Hematopoietic multipotent progenitor cell (in vitro differentiated cells): ENCODE measurements around the gene MRPS18C. TPM values are rescaled to one million over a fixed set of nuclear protein-coding genes. Genes with fewer than 3 reads are reported as not detected.

Source experiments
- DNase-seq, 3 donors: peaks; one replicate each; pipeline ENCODE4 v3.0.0-alpha.2; 2011 to 2015; ENCODE audit warnings: low read depth in 2 of 3, low spot score in 2 of 3
- total RNA-seq: library from RNA; depleted of rRNA; stranded (reverse); fragments of >200 nt; gene quantifications from one replicate; pipeline ENCODE4 v1.2.3, GENCODE V29; 2012

MRPS18C gene
- total RNA-seq, result 7.3 TPM

DNA sequence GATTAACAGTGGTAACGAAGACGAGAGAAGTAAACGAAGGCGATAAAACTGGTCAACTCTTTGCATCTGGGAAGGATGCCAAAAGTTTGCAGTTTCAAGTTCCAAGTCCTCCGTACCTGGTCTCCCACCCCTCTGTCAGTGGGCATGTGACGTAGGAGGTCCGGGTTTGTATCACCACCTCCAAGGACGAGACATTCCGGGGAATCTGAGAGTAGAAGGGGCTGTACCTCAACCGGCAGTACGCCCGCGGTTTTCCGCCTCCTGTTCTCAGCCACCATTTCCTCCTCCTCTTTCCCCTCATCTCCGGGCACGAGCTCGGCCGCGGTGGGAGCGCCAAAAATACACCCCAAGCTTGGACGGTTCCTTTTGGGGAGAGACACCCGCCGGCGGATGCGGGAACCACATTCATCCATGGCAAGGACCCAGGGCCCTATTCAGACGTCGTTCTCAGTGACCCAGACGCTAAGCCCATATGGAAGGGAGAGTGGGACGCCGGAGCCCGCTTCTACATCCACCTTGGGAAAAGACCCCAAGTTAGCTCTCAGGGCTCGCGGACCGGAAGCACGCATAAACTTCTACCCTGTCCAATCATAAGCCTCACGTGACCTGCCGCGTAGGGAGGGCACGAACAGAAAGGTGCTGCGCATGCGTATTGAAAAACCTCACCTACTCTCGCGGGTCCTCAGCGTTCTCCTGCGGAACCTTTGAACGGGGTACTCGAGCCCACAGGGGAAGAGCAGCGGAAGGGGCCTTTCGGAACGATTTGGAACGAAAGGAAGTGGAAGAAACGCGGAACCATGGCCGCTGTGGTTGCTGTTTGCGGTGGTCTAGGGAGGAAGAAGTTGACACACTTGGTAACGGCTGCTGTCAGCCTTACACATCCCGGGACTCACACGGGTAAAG is at the start of gene MRPS18C, which contains the start of gene HELQ:
Gene MRPS18C, plus strand, starts transcription at position 778 of the 903 bp plus-strand sequence. Its CDS starts 20 bp downstream, at position 798.
Gene HELQ, minus strand, starts transcription at position 543 of the 903 bp plus-strand sequence. Its CDS starts 130 bp downstream, at position 413.
- DNase-seq, result peak; percentile 92 to 100 (median 99)

DNA sequence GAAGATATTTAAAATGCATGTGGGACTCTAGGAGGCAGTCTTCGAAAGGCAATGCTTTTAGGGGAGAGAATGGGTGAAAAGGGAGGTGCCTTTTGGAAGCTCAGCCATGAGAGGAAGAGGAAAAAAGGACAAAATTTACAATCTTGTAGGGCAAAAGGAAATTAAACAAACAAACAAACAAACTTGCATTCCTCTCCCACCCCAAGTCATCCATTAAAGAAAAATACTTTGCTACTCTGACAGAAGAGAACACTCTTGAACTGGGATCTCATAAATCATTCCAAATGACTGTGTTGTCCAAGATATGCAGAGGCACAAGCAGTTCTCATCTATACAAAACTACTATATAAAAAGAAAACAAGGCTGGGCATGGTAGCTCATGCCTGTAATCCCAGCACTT is 47.0 kb upstream of the MRPS18C start:
- DNase-seq, result no peak

DNA sequence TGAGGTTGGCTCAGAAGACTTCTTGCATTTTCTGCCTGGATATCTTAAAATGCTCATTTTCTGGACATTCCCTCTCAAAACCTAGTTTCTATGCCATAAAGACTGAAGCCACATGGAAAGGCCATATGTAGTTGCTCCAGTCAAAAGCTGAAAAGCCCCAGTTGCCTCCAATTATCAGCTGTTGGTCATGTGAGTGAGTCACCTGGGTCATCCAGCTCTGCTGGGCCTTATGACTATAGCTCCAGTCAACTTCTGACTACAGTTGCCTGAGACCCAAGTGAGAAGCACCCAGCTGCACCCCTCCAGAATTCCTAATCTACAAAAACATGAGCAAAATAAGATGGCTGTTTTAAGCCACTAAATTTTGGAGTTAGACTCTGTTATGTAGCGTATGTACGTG is 42.2 kb upstream of the MRPS18C start:
- no peak for DNase-seq

DNA sequence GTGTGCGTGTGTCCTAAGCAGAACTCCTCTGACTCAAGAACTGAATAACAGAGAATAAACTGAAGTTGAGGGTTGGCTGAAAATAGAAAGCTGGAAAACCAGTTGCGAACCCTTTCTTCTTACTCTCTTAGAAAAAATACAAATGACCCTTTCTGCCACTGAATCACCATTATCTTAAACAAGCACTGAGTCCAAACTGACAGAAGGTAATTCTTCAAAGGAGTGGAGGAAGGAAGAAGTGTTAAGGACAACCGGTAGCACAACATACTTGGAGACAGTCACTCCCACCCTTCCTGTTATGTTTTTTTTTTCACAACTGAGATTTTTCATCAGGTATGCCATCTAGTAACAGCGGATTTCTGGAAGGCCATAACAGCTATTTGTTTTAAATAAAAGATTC is 38.3 kb upstream of the MRPS18C start:
- no peak for DNase-seq

DNA sequence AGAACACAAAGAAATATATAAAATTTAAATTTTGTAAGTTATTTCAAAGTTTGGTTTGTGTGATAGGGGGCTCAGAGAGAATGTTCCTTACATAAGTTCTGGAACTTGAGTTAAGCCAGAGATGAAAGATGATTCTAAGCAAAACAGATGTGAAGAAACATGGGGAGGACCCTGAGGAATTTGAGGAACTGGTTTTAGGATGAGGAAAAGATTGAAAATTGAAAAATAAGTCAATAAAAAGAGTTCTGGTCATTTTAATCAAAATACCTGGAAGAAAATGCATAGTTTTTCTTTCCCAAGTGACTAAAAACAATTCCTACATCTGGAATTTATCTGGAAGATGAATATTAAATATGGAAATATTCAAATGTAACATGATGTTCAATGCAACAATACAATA is 37.6 kb upstream of the MRPS18C start:
- no peak for DNase-seq

DNA sequence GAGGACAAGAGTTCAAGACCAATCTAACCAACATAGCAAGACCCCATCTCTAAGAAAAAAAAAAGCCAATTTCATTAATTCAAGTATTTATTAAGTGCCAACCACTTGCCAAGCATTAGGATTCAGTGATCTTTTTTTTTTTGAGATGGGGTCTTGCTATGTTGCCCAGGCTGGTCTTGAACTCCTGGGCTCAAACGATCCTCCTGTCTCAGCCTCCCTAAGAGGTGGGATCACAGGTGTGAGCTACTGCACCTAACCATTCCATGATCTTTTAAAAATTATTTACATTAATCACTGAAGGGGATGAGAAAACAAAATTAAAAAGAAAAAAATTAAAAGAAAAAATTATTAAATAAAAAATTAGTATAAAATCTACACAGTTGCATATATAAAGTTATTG is 24.7 kb upstream of the MRPS18C start:
- no peak for DNase-seq

DNA sequence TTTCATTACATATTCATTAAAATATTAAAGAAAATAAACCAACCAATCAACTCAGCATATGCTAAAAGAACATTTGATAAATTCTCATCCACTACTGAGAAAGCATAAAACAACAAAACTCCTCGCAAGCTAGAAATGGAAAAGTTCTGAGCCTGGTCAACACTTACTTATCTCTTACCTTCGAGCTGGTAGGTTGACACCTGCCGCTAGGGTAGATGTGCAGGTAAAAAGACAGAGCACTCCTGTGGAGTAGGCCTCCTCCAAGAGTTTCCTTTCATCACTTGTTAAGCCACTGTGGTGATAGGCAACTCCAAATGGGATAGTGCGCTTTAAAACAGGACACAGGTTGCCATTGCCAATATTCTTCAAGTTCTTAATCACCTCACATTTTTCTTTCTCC is 19.2 kb upstream of the MRPS18C start:
- DNase-seq, result no peak

DNA sequence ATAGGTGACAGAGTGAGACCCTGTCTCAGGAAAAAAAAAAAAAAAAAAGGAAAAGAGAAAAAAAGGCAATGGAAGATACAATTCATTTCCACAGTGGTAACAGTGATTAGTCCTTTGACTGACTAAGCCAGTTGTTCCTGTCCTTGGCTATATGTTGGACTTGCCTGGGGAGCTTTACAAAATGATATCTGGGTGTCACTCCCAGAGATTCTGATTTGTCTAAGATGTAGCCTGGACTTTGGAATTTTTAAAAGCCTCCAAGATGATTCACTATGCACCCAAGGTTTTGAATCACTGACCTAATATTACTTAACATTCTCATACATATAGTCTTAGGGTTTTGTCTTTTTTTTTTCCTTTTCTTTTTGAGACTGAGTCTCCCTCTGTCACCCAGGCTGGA is 17.1 kb upstream of the MRPS18C start:
- DNase-seq, result no peak

DNA sequence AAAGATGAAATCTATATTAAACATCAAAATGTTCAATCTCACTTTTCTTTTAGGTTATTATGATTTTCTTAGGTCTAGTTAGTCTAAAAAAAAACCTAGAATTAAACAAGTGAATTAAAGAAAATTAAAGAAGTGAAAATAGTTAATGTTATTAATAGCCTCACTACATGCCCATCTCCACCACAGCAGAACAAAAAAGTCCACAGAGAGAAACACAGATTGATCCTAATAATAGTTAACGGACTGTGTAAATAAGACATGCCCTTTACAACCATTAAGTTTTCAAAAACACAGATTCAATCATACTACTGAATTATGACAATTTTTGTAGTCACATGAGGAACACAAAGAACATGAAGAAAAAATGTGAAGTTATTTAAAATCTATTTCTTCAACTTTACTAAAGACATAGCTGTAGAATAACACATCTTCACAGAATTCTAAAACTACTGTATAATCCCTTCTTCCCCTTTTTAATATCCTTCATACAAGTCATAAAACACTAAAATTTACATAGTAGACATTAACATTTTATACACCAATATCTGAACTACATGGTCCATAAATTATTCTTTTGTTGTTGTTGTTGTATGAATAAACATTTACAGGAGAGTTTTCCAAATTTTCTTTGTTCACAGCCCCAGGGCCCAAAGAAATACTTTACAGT is 15.6 kb upstream of the MRPS18C start:
- no peak for DNase-seq

DNA sequence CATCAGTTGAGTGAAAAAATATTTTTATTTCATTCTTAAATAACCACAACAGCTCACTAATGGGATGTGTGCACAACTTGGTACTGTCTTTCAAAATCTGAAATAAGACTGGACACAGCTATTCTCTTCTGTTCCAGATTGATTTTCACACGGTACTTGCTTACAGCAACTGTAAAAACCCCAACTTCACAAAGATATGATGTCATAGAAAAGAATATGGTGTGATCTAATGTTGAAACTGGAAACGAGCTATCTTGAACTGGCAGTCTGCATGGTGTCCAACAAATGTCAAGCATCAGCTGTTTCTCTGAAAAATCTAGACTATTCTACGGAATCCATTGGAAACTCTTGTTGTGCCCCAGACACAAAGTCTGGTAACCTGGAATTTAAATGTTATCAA is 15.0 kb upstream of the MRPS18C start:
- no peak for DNase-seq

DNA sequence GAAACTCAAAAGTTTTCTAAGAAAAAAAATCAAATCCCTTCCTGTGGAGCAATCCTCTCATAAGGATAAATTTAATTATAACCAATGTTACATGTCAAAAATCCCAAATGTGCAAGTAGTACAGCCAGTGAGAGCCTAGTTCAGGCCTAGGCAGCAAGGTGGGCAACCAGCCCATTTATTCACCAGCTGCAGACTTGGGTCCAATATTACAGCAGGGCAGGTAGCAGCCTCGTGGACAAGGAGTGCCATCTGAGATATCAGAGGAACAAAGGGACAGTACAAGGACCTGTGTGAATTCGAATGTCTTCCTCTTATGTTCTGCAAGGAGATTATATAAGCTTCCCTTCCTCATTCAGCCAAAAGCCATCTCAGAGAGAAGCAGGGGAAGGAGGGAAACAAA is 6.8 kb upstream of the MRPS18C start:
- DNase-seq, result no peak

DNA sequence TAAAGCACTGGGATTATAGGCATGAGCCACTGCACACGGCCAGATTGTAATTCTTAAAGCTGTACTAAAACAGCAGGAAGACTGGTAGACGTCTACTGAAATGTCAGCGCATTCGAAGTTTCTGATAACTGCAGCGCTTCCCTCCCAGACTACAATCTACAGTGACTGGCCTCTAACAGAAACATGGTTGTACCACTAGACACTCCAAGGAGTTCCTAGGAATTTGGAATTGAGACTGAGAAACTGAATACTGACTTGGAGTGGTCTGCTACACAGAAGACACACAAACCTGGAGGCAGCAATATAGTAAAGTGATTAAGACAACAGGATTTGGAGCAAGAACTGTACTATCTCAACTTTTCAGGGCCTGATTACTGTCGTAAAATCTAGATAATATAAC is 1.2 kb upstream of the MRPS18C start:
- peak in 2 of 3 donors; percentile 4 to 6 for DNase-seq

DNA sequence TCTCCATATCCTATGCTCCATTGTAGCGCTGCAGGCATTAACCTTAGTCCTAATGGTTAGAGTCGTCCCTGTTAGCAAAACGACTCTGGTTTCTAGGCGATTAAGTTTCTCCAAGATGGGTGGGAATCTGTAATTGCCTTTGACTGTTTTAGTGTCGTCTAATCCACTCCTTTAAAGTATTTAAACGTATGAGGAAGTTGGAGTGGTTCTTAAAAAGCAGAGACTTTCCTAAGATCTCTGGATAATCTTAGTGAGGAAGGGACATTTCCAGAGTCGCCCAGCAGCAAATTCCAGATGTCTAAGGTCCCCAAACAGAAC is 285 bp downstream of the MRPS18C start:
- no peak for DNase-seq

DNA sequence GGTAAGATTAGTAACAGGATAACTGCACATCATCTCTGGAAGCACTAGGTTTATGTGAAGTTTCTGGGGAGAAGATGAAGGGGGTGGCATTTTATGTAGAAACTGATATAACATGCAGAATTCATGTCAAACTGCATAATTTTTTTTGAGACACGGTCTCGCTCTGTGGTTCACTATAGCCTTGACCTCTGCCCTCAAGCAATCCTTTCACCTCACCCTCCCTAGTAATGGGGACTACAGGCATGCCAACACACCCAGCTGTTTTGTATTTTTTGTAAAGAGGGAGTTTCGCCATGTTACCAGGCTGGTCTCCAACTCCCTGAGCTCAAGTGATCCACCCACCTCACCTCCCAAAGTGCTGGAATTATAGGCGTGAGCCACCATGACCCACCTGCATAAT is 17.6 kb downstream of the MRPS18C start:
- DNase-seq, result no peak

DNA sequence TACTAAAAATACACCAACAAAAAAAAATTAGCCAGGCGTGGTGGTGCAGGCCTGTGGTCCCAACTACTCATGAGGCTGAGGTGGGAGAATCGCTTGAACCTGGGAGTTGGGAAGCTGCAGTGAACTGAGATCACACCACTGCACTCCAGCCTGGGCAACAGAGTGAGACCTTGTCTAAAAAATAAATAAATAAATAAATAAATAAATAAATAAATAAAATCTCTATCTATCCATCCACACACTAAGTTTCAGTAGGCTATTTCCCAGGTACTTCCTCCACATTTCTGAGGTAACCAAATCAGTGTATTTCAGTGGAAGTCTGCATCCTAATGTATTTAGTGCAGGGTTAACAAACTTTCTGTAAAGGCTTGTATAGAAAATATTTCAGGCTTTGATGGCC is 18.1 kb downstream of the MRPS18C start:
- no peak for DNase-seq

DNA sequence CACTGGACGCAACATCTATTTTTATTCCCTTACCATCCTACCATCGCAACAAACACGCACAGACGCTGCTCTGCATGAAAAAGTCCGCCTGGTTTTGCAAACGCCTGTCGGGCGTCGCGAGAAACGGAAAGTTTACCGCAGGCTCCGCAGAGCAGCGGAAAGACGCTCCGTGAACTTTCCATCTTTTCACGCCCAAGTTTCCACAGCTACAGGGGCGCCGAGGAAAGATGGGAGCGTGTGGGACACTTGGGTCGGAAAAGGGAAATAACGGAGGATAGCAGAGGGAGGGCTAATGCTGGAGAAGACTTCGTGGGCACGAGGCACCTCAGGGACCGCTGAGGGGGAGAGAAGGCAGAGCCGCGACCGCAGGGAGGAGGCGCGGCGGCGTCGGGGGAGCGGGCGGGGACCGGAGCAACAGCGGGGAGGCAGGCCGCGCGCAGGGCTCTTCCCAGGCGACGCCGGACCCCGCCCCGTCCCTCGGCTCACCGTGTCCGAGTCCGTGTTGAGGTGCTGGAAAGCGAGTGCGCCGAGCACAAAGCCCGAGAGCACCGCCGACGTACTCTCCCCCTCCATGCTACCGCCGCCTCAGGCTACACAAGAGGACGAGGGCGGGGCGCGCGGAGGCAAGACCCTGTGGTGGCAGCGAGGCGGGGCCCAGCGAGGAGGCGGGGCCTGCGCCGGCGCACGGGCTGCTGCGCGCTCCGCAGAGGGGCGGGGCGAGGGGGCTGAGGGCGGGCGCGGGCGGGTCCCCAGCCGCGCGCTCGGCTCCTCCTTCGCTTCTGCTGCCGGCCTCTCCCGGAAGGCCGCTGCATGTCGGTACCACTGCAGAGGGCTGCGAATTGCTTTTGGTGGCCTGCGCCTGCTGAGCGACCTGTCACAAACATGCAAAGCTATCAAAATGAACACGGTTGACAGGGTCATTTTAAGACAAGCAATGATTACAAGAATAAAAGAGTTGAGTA is 28.9 kb downstream of the MRPS18C start, which contains the start of gene ABRAXAS1:
Gene ABRAXAS1, minus strand, starts transcription at position 601 of the 962 bp plus-strand sequence. Its CDS starts 28 bp downstream, at position 573.
- DNase-seq, result peak; percentile 91 to 97 (median 94)

DNA sequence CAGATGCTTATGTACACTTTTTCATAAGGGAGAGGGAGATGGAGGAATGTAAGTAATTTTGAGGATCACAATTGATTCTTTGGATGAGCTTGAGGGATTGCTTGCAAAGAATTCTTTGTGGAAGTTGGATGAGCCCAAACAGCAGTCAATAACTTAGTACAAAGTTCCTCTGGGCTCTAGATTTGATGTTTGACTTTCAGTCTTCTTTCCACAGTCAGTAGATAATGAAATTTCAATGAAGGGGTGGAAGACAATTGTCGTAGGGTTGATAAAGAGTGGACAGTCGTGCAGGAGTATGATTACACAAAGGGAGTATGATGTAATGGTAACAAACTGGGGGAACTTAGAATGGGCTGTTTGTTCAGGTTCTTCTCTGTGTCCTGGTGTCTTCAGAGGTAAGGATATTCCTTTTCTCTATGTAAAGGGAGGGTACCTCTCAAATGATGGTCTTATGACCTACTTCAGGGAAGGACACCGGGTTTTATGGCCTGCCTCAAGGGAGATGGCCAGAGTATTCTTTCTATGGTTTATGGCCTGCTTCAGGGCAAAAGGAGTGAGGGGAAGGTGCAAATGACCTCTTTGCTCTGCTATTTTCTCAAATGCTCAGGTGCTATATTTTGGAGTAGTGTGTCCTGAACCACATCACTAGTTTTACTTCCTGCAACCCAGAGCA is 30.7 kb downstream of the MRPS18C start:
- DNase-seq, result no peak

DNA sequence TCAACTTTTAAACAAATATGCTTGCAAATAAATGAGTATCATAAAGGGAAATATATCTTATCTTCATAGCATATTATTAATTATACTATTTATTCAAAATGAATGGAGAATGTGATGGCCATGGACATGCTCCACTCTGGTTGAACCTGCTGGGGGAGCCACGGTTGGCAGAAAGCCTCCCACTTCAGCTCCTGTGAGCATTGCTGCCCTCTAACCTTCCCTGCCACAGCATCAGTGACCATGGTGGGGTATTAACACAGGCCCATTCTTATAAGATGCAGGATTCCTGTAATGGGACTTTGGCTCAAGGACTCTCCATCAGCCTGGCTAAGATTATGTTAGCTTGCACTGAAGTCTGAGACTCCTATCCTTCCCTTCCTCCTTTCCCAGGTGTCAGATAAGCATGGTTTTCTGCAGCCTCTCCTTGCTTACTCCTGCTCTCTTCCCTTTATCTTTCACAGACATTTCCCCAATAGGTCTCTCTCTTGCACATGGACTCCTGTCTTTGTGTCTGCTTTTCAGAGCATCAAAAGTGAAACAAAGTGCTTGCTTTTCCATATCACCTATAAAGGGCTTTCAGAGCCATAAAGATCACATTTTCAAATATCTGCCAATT is 34.0 kb downstream of the MRPS18C start:
- DNase-seq, result no peak

DNA sequence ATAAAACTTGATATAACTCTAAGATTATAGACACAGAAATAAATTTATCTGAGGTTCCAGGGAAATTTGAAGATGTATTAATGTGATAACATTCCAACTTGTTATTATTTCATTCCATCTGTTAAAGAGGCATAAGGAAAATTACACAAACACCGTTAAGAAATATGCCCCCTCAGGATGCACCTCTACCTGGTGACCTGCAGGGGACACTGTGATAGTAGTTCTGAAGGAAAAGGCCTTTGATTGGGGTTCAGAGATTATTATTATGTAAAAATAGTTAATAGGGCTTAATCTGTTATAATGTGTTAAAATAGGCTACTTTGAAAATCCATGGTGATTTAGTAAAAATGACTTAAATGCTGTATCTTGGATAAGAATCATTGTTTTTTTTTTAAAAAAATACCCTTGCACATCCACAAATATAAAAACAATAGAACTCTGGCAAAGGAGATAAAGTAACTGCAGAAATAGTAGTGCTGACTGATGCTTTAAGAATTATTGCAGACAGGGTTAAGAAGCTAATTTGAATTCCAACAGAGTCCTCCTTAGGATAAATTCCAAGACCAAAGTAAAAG is 35.1 kb downstream of the MRPS18C start:
- DNase-seq, result peak in 2 of 3 donors; percentile 29 to 46
